ENCODE measurements around the gene MATK.

GRCh38 chr19:3834349-3835054, 48.3 kb upstream of the MATK start:
- TF ChIP-seq CTCF (conservative IDR thresholded peaks at IDR 0.05), result no peak
- no peak for TF ChIP-seq ZFX (IDR thresholded peaks at IDR 0.05)

Data from C4-2B (cell line).